DMS 273 (cell line): Measurements from ENCODE around the gene UBAC2.
"Not testable (repeated sequence)": the region's sequence is repeated elsewhere in the genome, so short reads cannot be mapped to it uniquely, and the experiment has no call there.

ENCODE experiments used
- DNase-seq: peaks from one replicate; lab custom pipeline; 2025; ENCODE audit not compliant: unreplicated experiment; lab: John Stamatoyannopoulos, UW

Gene UBAC2

GRCh38 chr13:99409461-99410083, 208.9 kb downstream of the UBAC2 start:
- not testable (repeated sequence) for DNase-seq

- not testable (repeated sequence) for DNase-seq
Measured at GRCh38 chr13:99410646-99411475, 210.2 kb downstream of the UBAC2 start.

GRCh38 chr13:99412856-99413255, 212.2 kb downstream of the UBAC2 start:
- no peak for DNase-seq

GRCh38 chr13:99414048-99414995, 213.7 kb downstream of the UBAC2 start:
- no peak for DNase-seq

GRCh38 chr13:99415014-99415650, 214.5 kb downstream of the UBAC2 start:
- DNase-seq: no peak

GRCh38 chr13:99415851-99416331, 215.2 kb downstream of the UBAC2 start:
- no peak for DNase-seq

DNA sequence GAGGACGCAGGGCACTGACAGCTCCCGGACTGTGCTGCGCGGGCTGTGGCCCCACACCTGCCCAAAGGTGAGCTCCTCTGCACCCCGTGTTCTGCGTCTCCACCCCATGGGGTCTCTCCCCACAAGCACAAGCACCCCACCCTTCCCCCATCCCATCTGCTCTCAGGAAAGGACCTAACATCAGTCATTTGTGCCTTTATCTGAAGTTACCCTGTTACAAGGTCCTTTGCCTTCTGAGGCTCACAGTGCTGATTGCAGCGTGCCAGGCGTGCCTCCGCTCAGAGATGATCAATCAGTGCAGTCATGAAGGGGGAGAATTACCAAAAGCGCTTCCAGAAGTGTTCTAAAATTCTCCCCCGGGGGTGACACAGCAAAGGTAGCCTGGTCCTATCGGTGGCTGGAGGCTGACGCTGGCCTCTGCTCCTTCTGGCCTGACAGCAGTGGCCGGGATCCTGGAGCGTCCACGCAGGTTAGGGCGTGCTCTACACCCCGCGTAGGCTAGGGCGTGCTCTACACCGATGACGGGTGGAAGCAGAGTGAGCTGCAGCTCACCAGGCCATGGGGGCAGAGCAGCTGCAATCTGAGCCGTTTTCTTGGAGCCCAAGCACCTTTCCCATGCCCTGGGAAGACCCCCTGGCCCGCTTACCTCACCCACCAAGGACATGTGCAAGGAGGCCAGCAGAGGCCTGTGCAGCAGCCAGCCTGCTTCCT, 215.9 kb downstream of the UBAC2 start:
- no peak for DNase-seq

DNA sequence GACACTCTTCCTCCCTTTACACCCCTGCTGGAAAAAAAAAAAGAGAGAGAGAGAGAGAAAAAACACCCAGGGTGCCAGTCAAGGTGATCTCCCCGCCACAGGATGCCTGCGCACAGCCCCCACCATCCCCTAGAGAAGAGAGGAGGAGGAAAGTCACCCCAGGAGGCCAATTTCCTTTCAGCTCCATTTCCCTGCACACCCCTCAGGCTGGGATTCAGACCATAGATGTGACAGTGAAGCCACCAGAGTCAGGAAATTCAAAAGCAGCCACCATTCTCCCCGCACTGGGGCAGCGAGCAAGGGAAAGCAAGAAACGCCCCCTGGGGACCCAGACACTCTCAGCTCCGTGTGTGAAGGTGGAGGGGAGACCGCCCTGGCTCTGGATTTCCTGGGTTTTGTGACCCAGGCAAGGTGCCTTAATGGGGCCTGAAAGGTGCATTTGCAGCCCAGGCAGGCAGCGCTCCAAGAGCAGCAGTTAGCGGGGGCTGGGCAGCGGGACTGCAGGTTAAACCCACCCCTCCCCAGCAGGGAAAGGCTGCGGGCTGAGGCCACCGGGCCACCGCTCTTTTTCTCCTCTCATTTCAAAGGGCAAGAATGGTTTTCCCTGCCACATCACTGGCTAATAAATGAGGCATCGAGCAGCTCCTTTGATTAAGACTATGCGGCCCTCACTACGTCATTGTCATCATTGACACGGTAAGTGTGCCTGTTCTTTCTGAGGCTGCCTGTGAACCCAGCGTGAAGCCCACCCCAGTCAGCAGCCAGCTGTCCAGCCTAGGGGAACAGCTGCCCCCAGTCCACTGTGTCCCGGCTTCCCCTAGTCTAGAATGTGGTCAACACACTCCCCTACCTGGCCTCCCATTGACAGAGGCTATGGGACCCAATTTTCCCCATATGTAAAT, 216.8 kb downstream of the UBAC2 start:
- no peak for DNase-seq

GRCh38 chr13:99418103-99418842, 217.6 kb downstream of the UBAC2 start:
- DNase-seq: no peak

- DNase-seq: no peak
Measured at GRCh38 chr13:99418843-99419140, 218.1 kb downstream of the UBAC2 start.

DNA sequence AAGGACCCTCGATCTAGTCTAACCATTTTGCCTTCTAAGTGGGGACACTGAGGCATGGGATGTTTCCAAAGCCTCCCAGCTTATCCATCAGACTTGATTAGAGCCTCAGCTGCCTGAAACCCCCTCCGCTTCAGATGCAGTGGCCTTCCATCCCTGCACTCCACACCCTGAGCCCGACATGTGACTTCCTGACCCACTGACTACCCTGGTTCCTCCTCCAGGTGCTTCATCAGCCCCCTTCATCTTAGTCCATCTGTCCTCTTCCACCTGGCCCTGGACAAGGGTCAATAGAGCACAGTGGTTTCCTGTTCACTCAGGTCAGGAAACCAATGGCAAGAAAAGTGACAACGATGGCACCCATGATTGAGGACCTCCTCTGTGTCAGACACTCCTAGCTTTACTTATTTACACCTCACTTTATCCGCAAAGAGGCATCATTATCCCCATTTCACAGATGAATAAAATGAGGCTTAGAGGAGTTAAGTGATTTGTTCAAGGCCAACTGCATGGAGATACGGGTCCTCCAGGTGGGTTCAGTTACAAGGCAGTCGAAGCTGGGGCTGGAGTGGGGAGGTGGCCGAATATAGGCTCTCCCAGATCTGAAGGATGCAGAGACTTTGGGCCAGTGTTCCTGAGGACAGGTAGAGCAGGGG, 219.1 kb downstream of the UBAC2 start:
- DNase-seq: no peak

DNA sequence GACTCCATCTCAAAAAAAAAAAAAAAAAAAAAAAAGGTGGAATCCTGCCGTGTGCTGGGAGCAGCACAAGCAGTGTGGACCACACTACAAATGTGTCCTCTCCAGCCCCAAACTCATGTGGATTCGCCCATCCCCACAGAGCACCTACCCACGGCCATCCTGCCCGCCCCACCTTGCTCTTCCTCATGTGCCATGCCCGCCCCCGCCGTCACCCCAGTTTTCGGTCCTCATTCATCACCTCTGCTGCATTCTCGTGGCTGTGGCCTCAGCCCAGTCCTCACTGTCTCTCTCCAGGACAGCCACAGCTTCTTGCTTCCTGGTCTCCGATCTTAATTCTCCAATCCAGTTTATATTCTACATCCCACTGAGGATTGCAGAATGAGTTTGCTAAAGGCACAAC, 220.6 kb downstream of the UBAC2 start:
- DNase-seq: no peak

- no peak for DNase-seq
Measured at GRCh38 chr13:99421758-99422585, 221.3 kb downstream of the UBAC2 start.

GRCh38 chr13:99422586-99423220, 222.0 kb downstream of the UBAC2 start:
- DNase-seq: no peak

GRCh38 chr13:99425485-99426341, 225.1 kb downstream of the UBAC2 start:
- DNase-seq: no peak

- DNase-seq: no peak
Measured at GRCh38 chr13:99426426-99426825, 225.8 kb downstream of the UBAC2 start.
